SK-N-SH (cell line): Measurements from ENCODE around the gene PNLIPRP1. TPM values are rescaled to one million over a fixed set of nuclear protein-coding genes. Genes with fewer than 3 reads are reported as not detected.

Source experiments
- CTCF ChIA-PET: fragments of 300-600, 350-600 bp; formaldehyde crosslinking; extraction: SDS; loops from one replicate; lab custom pipeline; 2021; lab: Yijun Ruan, JAX
- POLR2A ChIA-PET: fragments of 350-600 bp; sonication (Branson Sonifier 250); formaldehyde crosslinking; extraction: SDS; loops from one replicate; lab custom pipeline; 2020; ENCODE audit warnings: antibody characterized with exemption, inconsistent platforms; lab: Yijun Ruan, JAX
- DNase-seq: peaks from one replicate; pipeline ENCODE4 v3.0.0; 2012
- H2AFZ ChIP-seq: fragments of 200-600 bp; sonication (generic); 2 replicates; pipeline ENCODE4 v1.8.1; 2016; ENCODE audit warnings: antibody characterized with exemption, mild to moderate bottlenecking, low read depth
- H3F3A ChIP-seq: fragments of 200-600 bp; sonication (generic); replicated peaks from 2 replicates; pipeline ENCODE3; 2016; ENCODE audit warnings: antibody characterized with exemption, mild to moderate bottlenecking; ENCODE audit not compliant: insufficient read depth
- H3K27ac ChIP-seq, 2 experiments: fragments of 200-500 bp in 1 of 2; fragments of 200-600 bp in 1 of 2; sonication (Bioruptor generic) in 1 of 2; sonication (generic), shearing (Covaris generic) in 1 of 2; 2 replicates each; pipeline versions ENCODE4 v1.5.1 to v1.6.1; 2014 to 2016; ENCODE audit warnings: low read depth in 2 of 2, inconsistent platforms in 1 of 2, low read length in 1 of 2, mild to moderate bottlenecking in 1 of 2, mixed read lengths in 1 of 2
- H3K27me3 ChIP-seq: fragments of 200-600 bp; sonication (generic), shearing (Covaris generic); 2 replicates; pipeline ENCODE4 v1.6.1; 2016; ENCODE audit warnings: mixed run types; ENCODE audit not compliant: insufficient read depth
- H3K36me3 ChIP-seq, 2 experiments: fragments of 200-500 bp in 1 of 2; fragments of 200-600 bp in 1 of 2; sonication (Bioruptor generic) in 1 of 2; sonication (generic) in 1 of 2; replicated peaks in 1 of 2; 2 replicates each; pipeline versions ENCODE3 to v1.5.1; 2014 to 2016; ENCODE audit warnings: low read length in 1 of 2, mild to moderate bottlenecking in 1 of 2; ENCODE audit not compliant: insufficient read depth in 2 of 2, control insufficient read depth in 1 of 2
- H3K4me1 ChIP-seq, 2 experiments: fragments of 200-500 bp in 1 of 2; fragments of 200-600 bp in 1 of 2; sonication (Bioruptor generic) in 1 of 2; sonication (generic), shearing (Covaris generic) in 1 of 2; 2 replicates each; pipeline versions ENCODE4 v1.5.1 to v1.6.1; 2014 to 2016; ENCODE audit warnings: low read depth in 1 of 2, low read length in 1 of 2, mixed run types in 1 of 2; ENCODE audit not compliant: insufficient read depth in 2 of 2, control insufficient read depth in 1 of 2
- H3K4me2 ChIP-seq: fragments of 200-600 bp; sonication (generic), shearing (Covaris generic); 2 replicates; pipeline ENCODE4 v1.6.1; 2017; ENCODE audit warnings: mixed run types
- H3K4me3 ChIP-seq, 2 experiments: fragments of 200-500 bp in 1 of 2; fragments of 200-600 bp in 1 of 2; sonication (Bioruptor generic) in 1 of 2; sonication (generic), shearing (Covaris generic) in 1 of 2; 2 replicates each; pipeline versions ENCODE4 v1.5.1 to v1.8.1; 2014 to 2016; ENCODE audit warnings: low read depth in 2 of 2, inconsistent platforms in 1 of 2, low read length in 1 of 2, mild to moderate bottlenecking in 1 of 2, mixed read lengths in 1 of 2, moderate library complexity in 1 of 2
- H3K79me2 ChIP-seq: fragments of 200-600 bp; sonication (generic); 2 replicates; pipeline ENCODE4 v1.8.1; 2017; ENCODE audit warnings: mild to moderate bottlenecking; ENCODE audit not compliant: insufficient read depth
- H3K9ac ChIP-seq: fragments of 200-600 bp; sonication (generic); 2 replicates; pipeline ENCODE4 v1.6.1; 2017; ENCODE audit warnings: mixed run types
- H3K9me2 ChIP-seq: fragments of 200-600 bp; sonication (generic); 2 replicates; pipeline ENCODE4 v1.6.1; 2017; ENCODE audit warnings: mixed run types
- H3K9me3 ChIP-seq: fragments of 200-600 bp; sonication (generic); 2 replicates; pipeline ENCODE4 v1.6.1; 2017; ENCODE audit warnings: mixed run types, mild to moderate bottlenecking, moderate library complexity
- H4K20me1 ChIP-seq: fragments of 200-600 bp; sonication (generic); 2 replicates; pipeline ENCODE4 v1.6.1; 2017; ENCODE audit warnings: mild to moderate bottlenecking, mixed run types; ENCODE audit not compliant: insufficient read depth
- ELF1 ChIP-seq: IDR thresholded peaks from 2 replicates; pipeline ENCODE4 v1.4.0; 2012
- EP300 ChIP-seq, 2 experiments: IDR thresholded peaks; 2 replicates each; pipeline versions ENCODE4 v1.4.0 to v1.6.1; 2012; ENCODE audit warnings: borderline replicate concordance in 1 of 2, low read depth in 1 of 2, low read length in 1 of 2
- EZH2phosphoT487 ChIP-seq: fragments of 200-600 bp; sonication (generic); IDR thresholded peaks from 2 replicates; pipeline ENCODE4 v1.6.1; 2017; ENCODE audit warnings: low read depth, mixed run types, mild to moderate bottlenecking, antibody characterized with exemption, moderate library complexity, borderline replicate concordance
- FOXJ3 ChIP-seq: sonication (generic); formaldehyde crosslinking; IDR thresholded peaks from 2 replicates; pipeline ENCODE4 v1.5.1; 2020; ENCODE audit warnings: mild to moderate bottlenecking, missing genetic modification reagents
- FOXM1 ChIP-seq: IDR thresholded peaks from 2 replicates; pipeline ENCODE4 v1.4.0; 2012; ENCODE audit warnings: low read depth, mild to moderate bottlenecking
- GATA2 ChIP-seq: sonication (generic); formaldehyde crosslinking; IDR thresholded peaks from 2 replicates; pipeline ENCODE4 v1.5.0; 2020; ENCODE audit warnings: mild to moderate bottlenecking, missing genetic modification reagents
- JUND ChIP-seq: IDR thresholded peaks from 2 replicates; pipeline ENCODE4 v1.4.0; 2012
- NFIC ChIP-seq: IDR thresholded peaks from 2 replicates; pipeline ENCODE4 v1.4.0; 2012; ENCODE audit warnings: borderline replicate concordance
- RCOR1 ChIP-seq: fragments of 150-350 bp; IDR thresholded peaks from 2 replicates; pipeline ENCODE4 v1.6.1; 2017; ENCODE audit warnings: antibody characterized with exemption, low read length
- RXRA ChIP-seq: IDR thresholded peaks from 2 replicates; pipeline ENCODE4 v1.4.0; 2012; ENCODE audit warnings: low read depth, mild to moderate bottlenecking, borderline replicate concordance
- SMC3 ChIP-seq: IDR thresholded peaks from 2 replicates; pipeline ENCODE4 v1.6.1; 2012; ENCODE audit warnings: low read depth, low read length, improper control_type of control experiment
- TAF1 ChIP-seq: IDR thresholded peaks from 2 replicates; pipeline ENCODE4 v1.6.1; 2012; ENCODE audit warnings: low read depth, mild to moderate bottlenecking, low read length, moderate library complexity, borderline replicate concordance
- TCF12 ChIP-seq: IDR thresholded peaks from 2 replicates; pipeline ENCODE4 v1.4.0; 2012
- TEAD4 ChIP-seq: IDR thresholded peaks from 2 replicates; pipeline ENCODE4 v1.4.0; 2012; ENCODE audit warnings: mild to moderate bottlenecking, borderline replicate concordance; ENCODE audit not compliant: insufficient read depth
- WGBS: methylation state at CpG from one replicate; pipeline ENCODE4 v1.1.6; 2017; ENCODE audit warnings: low lambda C conversion rate; 5-methylcytosine and 5-hydroxymethylcytosine counted together
- polyA plus RNA-seq, 3 experiments: library from polyadenylated mRNA; depleted of rRNA; stranded (reverse); fragments of >200 nt; gene quantifications; 2 replicates each; pipeline ENCODE4 v1.2.3, GENCODE V29; 2012
- TF ChIP-seq, protein P1 (sequence below): IDR thresholded peaks from 2 replicates; pipeline ENCODE4 v1.4.0; 2012; ENCODE audit warnings: low read depth, borderline replicate concordance
- TF ChIP-seq, protein P2 (sequence below): IDR thresholded peaks from 2 replicates; pipeline ENCODE4 v1.6.1; 2012; ENCODE audit warnings: mild to moderate bottlenecking, low read depth, low read length, moderate library complexity
- TF ChIP-seq, protein P3 (sequence below): IDR thresholded peaks from 2 replicates; pipeline ENCODE4 v1.4.0; 2012; ENCODE audit warnings: low read depth
- TF ChIP-seq, protein P4 (sequence below): IDR thresholded peaks from 2 replicates; pipeline ENCODE4 v1.4.0; 2012; ENCODE audit warnings: low read depth, borderline replicate concordance
- TF ChIP-seq, protein P5 (sequence below): fragments of 200-600 bp; sonication (generic); IDR thresholded peaks from 2 replicates; pipeline ENCODE4 v1.6.1; 2017; ENCODE audit warnings: antibody characterized with exemption, mild to moderate bottlenecking, moderate library complexity

Gene PNLIPRP1
- polyA plus RNA-seq, 1 of the 3 experiments (the other 2 are of a cell fraction): not detected

DNA sequence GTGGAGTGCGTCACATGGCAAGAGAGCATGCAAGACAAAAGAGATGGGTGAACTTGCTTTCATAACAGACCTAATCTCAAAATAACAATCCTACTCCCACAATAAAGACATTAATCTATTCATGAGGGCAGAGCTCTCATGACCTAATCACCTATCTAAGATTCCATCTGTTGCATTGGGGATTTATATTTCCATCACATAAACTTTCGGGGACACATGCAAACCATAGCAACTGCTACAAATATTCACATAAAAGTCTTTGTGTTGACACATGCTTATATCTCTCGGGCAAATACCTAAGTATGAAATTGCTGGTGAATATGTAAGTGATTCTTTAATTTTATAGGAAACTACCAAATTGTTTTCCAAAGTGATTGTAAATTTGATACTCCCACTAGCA, 16.0 kb upstream of the PNLIPRP1 start:
- Histone ChIP-seq H3K27me3 (no peaks in the 10 kb centered on the region), H4K20me1 (no peaks in the 10 kb centered on the region), H3K79me2 (no peaks in the 10 kb centered on the region), H3K4me1 (no peaks in the 10 kb centered on the region), H3K9ac (no peak overlapping the region), H3K36me3 (no peaks in the 10 kb centered on the region), H3K4me3 (no peak overlapping the region), H3K4me2 (no peak overlapping the region), H3F3A (no peaks in the 10 kb centered on the region), H3K9me3 (no peaks in the 10 kb centered on the region), H3K27ac (no peak overlapping the region), H2AFZ (no peak overlapping the region), H3K9me2 (no peaks in the 10 kb centered on the region)
- DNase-seq: no peak
- ChIA-PET CTCF (no interaction called here), POLR2A (no interaction called here)
- TF ChIP-seq, protein P1, sequence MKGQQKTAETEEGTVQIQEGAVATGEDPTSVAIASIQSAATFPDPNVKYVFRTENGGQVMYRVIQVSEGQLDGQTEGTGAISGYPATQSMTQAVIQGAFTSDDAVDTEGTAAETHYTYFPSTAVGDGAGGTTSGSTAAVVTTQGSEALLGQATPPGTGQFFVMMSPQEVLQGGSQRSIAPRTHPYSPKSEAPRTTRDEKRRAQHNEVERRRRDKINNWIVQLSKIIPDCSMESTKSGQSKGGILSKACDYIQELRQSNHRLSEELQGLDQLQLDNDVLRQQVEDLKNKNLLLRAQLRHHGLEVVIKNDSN: no peak
- TF ChIP-seq GATA2 (no peak), NFIC (no peak), SMC3 (no peak), RXRA (no peak), JUND (no peak), FOXM1 (no peak), EZH2phosphoT487 (no peak), TCF12 (no peak), FOXJ3 (CRISPR knock-in tag) (no peak), ELF1 (no peak), RCOR1 (no peak), EP300 (IDR thresholded peaks at IDR 0.05; ENCODE audit: borderline replicate concordance in 1 of 2, low read depth in 1 of 2, low read length in 1 of 2) (no peak), TEAD4 (no peak), TAF1 (no peak)
- TF ChIP-seq, protein P2, sequence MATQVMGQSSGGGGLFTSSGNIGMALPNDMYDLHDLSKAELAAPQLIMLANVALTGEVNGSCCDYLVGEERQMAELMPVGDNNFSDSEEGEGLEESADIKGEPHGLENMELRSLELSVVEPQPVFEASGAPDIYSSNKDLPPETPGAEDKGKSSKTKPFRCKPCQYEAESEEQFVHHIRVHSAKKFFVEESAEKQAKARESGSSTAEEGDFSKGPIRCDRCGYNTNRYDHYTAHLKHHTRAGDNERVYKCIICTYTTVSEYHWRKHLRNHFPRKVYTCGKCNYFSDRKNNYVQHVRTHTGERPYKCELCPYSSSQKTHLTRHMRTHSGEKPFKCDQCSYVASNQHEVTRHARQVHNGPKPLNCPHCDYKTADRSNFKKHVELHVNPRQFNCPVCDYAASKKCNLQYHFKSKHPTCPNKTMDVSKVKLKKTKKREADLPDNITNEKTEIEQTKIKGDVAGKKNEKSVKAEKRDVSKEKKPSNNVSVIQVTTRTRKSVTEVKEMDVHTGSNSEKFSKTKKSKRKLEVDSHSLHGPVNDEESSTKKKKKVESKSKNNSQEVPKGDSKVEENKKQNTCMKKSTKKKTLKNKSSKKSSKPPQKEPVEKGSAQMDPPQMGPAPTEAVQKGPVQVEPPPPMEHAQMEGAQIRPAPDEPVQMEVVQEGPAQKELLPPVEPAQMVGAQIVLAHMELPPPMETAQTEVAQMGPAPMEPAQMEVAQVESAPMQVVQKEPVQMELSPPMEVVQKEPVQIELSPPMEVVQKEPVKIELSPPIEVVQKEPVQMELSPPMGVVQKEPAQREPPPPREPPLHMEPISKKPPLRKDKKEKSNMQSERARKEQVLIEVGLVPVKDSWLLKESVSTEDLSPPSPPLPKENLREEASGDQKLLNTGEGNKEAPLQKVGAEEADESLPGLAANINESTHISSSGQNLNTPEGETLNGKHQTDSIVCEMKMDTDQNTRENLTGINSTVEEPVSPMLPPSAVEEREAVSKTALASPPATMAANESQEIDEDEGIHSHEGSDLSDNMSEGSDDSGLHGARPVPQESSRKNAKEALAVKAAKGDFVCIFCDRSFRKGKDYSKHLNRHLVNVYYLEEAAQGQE: no peak
- TF ChIP-seq, protein P3, sequence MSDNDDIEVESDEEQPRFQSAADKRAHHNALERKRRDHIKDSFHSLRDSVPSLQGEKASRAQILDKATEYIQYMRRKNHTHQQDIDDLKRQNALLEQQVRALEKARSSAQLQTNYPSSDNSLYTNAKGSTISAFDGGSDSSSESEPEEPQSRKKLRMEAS: no peak
- TF ChIP-seq, protein P4, sequence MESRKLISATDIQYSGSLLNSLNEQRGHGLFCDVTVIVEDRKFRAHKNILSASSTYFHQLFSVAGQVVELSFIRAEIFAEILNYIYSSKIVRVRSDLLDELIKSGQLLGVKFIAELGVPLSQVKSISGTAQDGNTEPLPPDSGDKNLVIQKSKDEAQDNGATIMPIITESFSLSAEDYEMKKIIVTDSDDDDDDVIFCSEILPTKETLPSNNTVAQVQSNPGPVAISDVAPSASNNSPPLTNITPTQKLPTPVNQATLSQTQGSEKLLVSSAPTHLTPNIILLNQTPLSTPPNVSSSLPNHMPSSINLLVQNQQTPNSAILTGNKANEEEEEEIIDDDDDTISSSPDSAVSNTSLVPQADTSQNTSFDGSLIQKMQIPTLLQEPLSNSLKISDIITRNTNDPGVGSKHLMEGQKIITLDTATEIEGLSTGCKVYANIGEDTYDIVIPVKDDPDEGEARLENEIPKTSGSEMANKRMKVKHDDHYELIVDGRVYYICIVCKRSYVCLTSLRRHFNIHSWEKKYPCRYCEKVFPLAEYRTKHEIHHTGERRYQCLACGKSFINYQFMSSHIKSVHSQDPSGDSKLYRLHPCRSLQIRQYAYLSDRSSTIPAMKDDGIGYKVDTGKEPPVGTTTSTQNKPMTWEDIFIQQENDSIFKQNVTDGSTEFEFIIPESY: no peak
- TF ChIP-seq, protein P5, sequence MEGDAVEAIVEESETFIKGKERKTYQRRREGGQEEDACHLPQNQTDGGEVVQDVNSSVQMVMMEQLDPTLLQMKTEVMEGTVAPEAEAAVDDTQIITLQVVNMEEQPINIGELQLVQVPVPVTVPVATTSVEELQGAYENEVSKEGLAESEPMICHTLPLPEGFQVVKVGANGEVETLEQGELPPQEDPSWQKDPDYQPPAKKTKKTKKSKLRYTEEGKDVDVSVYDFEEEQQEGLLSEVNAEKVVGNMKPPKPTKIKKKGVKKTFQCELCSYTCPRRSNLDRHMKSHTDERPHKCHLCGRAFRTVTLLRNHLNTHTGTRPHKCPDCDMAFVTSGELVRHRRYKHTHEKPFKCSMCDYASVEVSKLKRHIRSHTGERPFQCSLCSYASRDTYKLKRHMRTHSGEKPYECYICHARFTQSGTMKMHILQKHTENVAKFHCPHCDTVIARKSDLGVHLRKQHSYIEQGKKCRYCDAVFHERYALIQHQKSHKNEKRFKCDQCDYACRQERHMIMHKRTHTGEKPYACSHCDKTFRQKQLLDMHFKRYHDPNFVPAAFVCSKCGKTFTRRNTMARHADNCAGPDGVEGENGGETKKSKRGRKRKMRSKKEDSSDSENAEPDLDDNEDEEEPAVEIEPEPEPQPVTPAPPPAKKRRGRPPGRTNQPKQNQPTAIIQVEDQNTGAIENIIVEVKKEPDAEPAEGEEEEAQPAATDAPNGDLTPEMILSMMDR: no peak
- WGBS: 25% methylated on average over 3 of the region's 3 CpGs
